DOHH2 (cell line): ENCODE data around the gene GGT1.
"Not testable (repeated sequence)": the region's sequence is repeated elsewhere in the genome, so short reads cannot be mapped to it uniquely, and the experiment has no call there.

Experiments used
- CTCF ChIP-seq: fragments of 200-600 bp; sonication (generic); IDR thresholded peaks from one replicate; pipeline ENCODE4 v1.5.1; 2014; ENCODE audit warnings: antibody characterized with exemption, mild to moderate bottlenecking, low read depth, low read length; ENCODE audit not compliant: poor library complexity, severe bottlenecking
- EZH2phosphoT487 ChIP-seq: fragments of 200-600 bp; sonication (generic); IDR thresholded peaks from 2 replicates; pipeline ENCODE4 v1.6.1; 2017; ENCODE audit warnings: borderline replicate concordance, mild to moderate bottlenecking, antibody characterized with exemption, low read length, moderate library complexity, mixed read lengths

GRCh38 chr22:24630812-24631427 lies 27.9 kb downstream of the GGT1 start:
- TF ChIP-seq CTCF, EZH2phosphoT487: not testable (repeated sequence)
